Right hindlimb (tissue), 1 donor: ENCODE results near the gene IFT88.

Experiments
- DNase-seq: peaks from one replicate; pipeline ENCODE4 v3.0.0-alpha.2; 2018

IFT88 gene

GRCh38 chr13:20565115-20565736 lies 1.7 kb upstream of the IFT88 start:
- DNase-seq = no peak

GRCh38 chr13:20566468-20566897 lies 474 bp upstream of the IFT88 start:
- DNase-seq = no peak

- DNase-seq = peak; percentile 35
These were observed 1.0 kb downstream of the IFT88 start for GRCh38 chr13:20567881-20568528.

GRCh38 chr13:20570517-20570916 lies 3.6 kb downstream of the IFT88 start:
- no peak for DNase-seq

- no peak for DNase-seq
These were observed 4.7 kb downstream of the IFT88 start for GRCh38 chr13:20571676-20572075.

GRCh38 chr13:20573186-20573585 lies 6.2 kb downstream of the IFT88 start:
- no peak for DNase-seq

- DNase-seq = no peak
These were observed 6.7 kb downstream of the IFT88 start for GRCh38 chr13:20573636-20574035.

- no peak for DNase-seq
These were observed 12.2 kb downstream of the IFT88 start for GRCh38 chr13:20579191-20579590.

- DNase-seq = no peak
These were observed 13.3 kb downstream of the IFT88 start for GRCh38 chr13:20580257-20580656.

- no peak for DNase-seq
These were observed 15.1 kb downstream of the IFT88 start for GRCh38 chr13:20582026-20582425.

GRCh38 chr13:20583803-20584293 lies 16.9 kb downstream of the IFT88 start:
- DNase-seq = no peak

GRCh38 chr13:20585371-20585770 lies 18.4 kb downstream of the IFT88 start:
- no peak for DNase-seq

- DNase-seq = no peak
These were observed 21.7 kb downstream of the IFT88 start for GRCh38 chr13:20588529-20589110.

- DNase-seq = no peak
These were observed 23.6 kb downstream of the IFT88 start for GRCh38 chr13:20590561-20590960.

- no peak for DNase-seq
These were observed 25.6 kb downstream of the IFT88 start for GRCh38 chr13:20592606-20593005.

- no peak for DNase-seq
These were observed 27.3 kb downstream of the IFT88 start for GRCh38 chr13:20594280-20594679.

- no peak for DNase-seq
These were observed 40.1 kb downstream of the IFT88 start for GRCh38 chr13:20607015-20607414.

GRCh38 chr13:20608438-20609020 lies 41.6 kb downstream of the IFT88 start:
- DNase-seq = no peak

- no peak for DNase-seq
These were observed 42.2 kb downstream of the IFT88 start for GRCh38 chr13:20609145-20609544.

- no peak for DNase-seq
These were observed 43.0 kb downstream of the IFT88 start for GRCh38 chr13:20610006-20610405.

GRCh38 chr13:20616059-20616797 lies 49.3 kb downstream of the IFT88 start:
- no peak for DNase-seq

GRCh38 chr13:20623000-20623399 lies 56.0 kb downstream of the IFT88 start:
- no peak for DNase-seq

GRCh38 chr13:20624213-20624612 lies 57.3 kb downstream of the IFT88 start:
- DNase-seq = no peak
